ENCODE results near the gene CATSPERZ.

The CATSPERZ gene

GRCh38 chr11:64353715-64354506, 53.8 kb downstream of the CATSPERZ start:
- TF ChIP-seq CTCF (IDR thresholded peaks at IDR 0.05; ENCODE audit: low read length, missing control alignments) = no peak

More at GRCh38 chr11:64353715-64354506, 53.8 kb downstream of the CATSPERZ start:
- DNase-seq (ENCODE audit: low read depth) = no peak
- no peak overlapping the region for H3K4me3 ChIP-seq (replicated peaks; ENCODE audit: low read depth, low read length)

All from fibroblast of pulmonary artery (primary cell).